Glutamatergic neuron (in vitro differentiated cells): ENCODE data around the gene NPR3. TPM values are rescaled to one million over a fixed set of nuclear protein-coding genes. Genes with fewer than 3 reads are reported as not detected.

Experiments
- DNase-seq: peaks from one replicate; pipeline ENCODE4 v3.0.0; 2022
- H3K27ac Mint-ChIP-seq: one replicate; pipeline ENCODE4 v1.8.0; 2020; ENCODE audit warnings: mild to moderate bottlenecking, mixed read lengths, inconsistent platforms; ENCODE audit not compliant: unreplicated experiment
- H3K27me3 Mint-ChIP-seq: one replicate; pipeline ENCODE4 v1.8.0; 2020; ENCODE audit warnings: mild to moderate bottlenecking, moderate library complexity, mixed read lengths, inconsistent platforms; ENCODE audit not compliant: unreplicated experiment
- H3K36me3 Mint-ChIP-seq: one replicate; pipeline ENCODE4 v1.8.0; 2020; ENCODE audit warnings: mild to moderate bottlenecking, mixed read lengths, inconsistent platforms; ENCODE audit not compliant: unreplicated experiment
- H3K4me1 Mint-ChIP-seq: one replicate; pipeline ENCODE4 v1.8.0; 2020; ENCODE audit warnings: mild to moderate bottlenecking, low read depth, mixed read lengths, inconsistent platforms; ENCODE audit not compliant: unreplicated experiment
- H3K4me3 Mint-ChIP-seq: one replicate; pipeline ENCODE4 v1.8.0; 2020; ENCODE audit warnings: mild to moderate bottlenecking, mixed read lengths, inconsistent platforms; ENCODE audit not compliant: unreplicated experiment
- H3K9me3 Mint-ChIP-seq: one replicate; pipeline ENCODE4 v1.8.0; 2020; ENCODE audit warnings: mild to moderate bottlenecking, moderate library complexity, mixed read lengths, inconsistent platforms; ENCODE audit not compliant: unreplicated experiment
- CTCF ChIP-seq: fragments of 200-600 bp; sonication (generic); IDR thresholded peaks from one replicate; pipeline ENCODE4 v1.5.0; 2021; ENCODE audit not compliant: partially characterized antibody, unreplicated experiment
- total RNA-seq: library from RNA; stranded (reverse); fragmentation: NEBNext Ultra II Directional; extraction: Animal tissue kit (Norgen Biotek cat#: 25700); gene quantifications from one replicate; pipeline ENCODE4 v1.2.1, GENCODE V29; 2021; ENCODE audit not compliant: unreplicated experiment

NPR3 gene
- total RNA-seq, 1 donor from 2014 or later: not detected

- no peaks in the 10 kb centered on the region for H3K36me3 Mint-ChIP-seq
- TF ChIP-seq CTCF: no peak
- DNase-seq: no peak
- H3K27me3 Mint-ChIP-seq: no peaks in the 10 kb centered on the region
- no peak overlapping the region for H3K4me3 Mint-ChIP-seq
- no peaks in the 10 kb centered on the region for H3K9me3 Mint-ChIP-seq
- no peak overlapping the region for H3K27ac Mint-ChIP-seq
- H3K4me1 Mint-ChIP-seq: no peaks in the 10 kb centered on the region
These were observed 56.9 kb downstream of the NPR3 start for GRCh38 chr5:32767948-32768467.

GRCh38 chr5:32769711-32770110 is 58.6 kb downstream of the NPR3 start:
- Mint-ChIP-seq H3K27me3 (peaks cover 1% of the 10 kb centered on the region), H3K4me3 (no peak overlapping the region), H3K9me3 (no peaks in the 10 kb centered on the region), H3K27ac (no peak overlapping the region), H3K4me1 (no peaks in the 10 kb centered on the region), H3K36me3 (no peaks in the 10 kb centered on the region)
- no peak for TF ChIP-seq CTCF
- no peak for DNase-seq

GRCh38 chr5:32770444-32770843 is 59.3 kb downstream of the NPR3 start:
- DNase-seq: no peak
- H3K27ac Mint-ChIP-seq: no peak overlapping the region
- no peaks in the 10 kb centered on the region for H3K9me3 Mint-ChIP-seq
- no peaks in the 10 kb centered on the region for H3K36me3 Mint-ChIP-seq
- H3K27me3 Mint-ChIP-seq: peaks cover 1% of the 10 kb centered on the region
- no peak for TF ChIP-seq CTCF
- no peaks in the 10 kb centered on the region for H3K4me1 Mint-ChIP-seq
- H3K4me3 Mint-ChIP-seq: no peak overlapping the region

GRCh38 chr5:32771037-32771436 is 59.9 kb downstream of the NPR3 start:
- TF ChIP-seq CTCF: no peak
- Mint-ChIP-seq H3K36me3 (no peaks in the 10 kb centered on the region), H3K27ac (no peak overlapping the region), H3K4me1 (no peaks in the 10 kb centered on the region), H3K9me3 (no peaks in the 10 kb centered on the region), H3K4me3 (no peak overlapping the region), H3K27me3 (peaks cover 1% of the 10 kb centered on the region)
- DNase-seq: no peak

- TF ChIP-seq CTCF: no peak
- Mint-ChIP-seq H3K9me3 (no peaks in the 10 kb centered on the region), H3K4me1 (no peaks in the 10 kb centered on the region), H3K27me3 (peaks cover 1% of the 10 kb centered on the region), H3K36me3 (no peaks in the 10 kb centered on the region), H3K27ac (no peak overlapping the region), H3K4me3 (no peak overlapping the region)
- DNase-seq: no peak
These were observed 62.8 kb downstream of the NPR3 start for GRCh38 chr5:32773944-32774343.
